ENCODE measurements around the gene NHERF2. TPM values are rescaled to one million over a fixed set of nuclear protein-coding genes. Genes with fewer than 3 reads are reported as not detected.

Gene NHERF2
- total and polyA plus RNA-seq, 9 of the 15 experiments (the other 6 are each of a cell fraction or from before 2014, with no cell fraction given) = 0.15 to 42.0 (median 12.5) TPM

DNA sequence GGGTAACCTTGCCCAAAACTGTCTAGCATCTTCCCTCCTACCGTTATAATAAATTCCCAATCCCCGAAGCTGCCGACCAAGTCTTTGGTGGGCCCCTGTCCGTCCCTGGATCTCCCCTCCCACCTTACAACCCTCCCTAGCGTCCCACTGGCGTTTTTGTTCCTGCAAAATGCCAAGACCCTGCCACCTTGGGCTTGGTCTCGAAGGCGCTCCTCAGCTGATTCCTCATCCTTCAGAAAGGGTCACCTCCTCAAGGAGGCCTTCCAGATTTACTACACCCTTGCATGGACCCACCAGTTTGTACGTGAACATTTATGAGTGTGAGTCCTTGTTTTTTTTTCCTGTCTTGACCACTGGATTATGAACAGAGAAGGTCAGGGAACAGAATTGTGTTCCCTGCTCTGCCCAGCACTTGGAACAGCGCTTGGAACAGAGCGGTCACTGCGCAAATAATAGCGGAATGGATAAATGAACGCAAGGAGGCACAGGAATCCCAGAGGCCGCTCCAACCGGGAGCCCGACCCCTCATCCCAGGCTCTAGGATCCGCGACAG lies 43.6 kb upstream of the NHERF2 start (continued):
- TF ChIP-seq, protein P1, sequence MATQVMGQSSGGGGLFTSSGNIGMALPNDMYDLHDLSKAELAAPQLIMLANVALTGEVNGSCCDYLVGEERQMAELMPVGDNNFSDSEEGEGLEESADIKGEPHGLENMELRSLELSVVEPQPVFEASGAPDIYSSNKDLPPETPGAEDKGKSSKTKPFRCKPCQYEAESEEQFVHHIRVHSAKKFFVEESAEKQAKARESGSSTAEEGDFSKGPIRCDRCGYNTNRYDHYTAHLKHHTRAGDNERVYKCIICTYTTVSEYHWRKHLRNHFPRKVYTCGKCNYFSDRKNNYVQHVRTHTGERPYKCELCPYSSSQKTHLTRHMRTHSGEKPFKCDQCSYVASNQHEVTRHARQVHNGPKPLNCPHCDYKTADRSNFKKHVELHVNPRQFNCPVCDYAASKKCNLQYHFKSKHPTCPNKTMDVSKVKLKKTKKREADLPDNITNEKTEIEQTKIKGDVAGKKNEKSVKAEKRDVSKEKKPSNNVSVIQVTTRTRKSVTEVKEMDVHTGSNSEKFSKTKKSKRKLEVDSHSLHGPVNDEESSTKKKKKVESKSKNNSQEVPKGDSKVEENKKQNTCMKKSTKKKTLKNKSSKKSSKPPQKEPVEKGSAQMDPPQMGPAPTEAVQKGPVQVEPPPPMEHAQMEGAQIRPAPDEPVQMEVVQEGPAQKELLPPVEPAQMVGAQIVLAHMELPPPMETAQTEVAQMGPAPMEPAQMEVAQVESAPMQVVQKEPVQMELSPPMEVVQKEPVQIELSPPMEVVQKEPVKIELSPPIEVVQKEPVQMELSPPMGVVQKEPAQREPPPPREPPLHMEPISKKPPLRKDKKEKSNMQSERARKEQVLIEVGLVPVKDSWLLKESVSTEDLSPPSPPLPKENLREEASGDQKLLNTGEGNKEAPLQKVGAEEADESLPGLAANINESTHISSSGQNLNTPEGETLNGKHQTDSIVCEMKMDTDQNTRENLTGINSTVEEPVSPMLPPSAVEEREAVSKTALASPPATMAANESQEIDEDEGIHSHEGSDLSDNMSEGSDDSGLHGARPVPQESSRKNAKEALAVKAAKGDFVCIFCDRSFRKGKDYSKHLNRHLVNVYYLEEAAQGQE (IDR thresholded peaks at IDR 0.05; ENCODE audit: borderline replicate concordance) = no peak
- TF ChIP-seq, protein P1 (CRISPR knock-in tag; IDR thresholded peaks at IDR 0.05; ENCODE audit: low read depth) = no peak
- TF ChIP-seq CBX5 (IDR thresholded peaks at IDR 0.05; ENCODE audit: borderline replicate concordance, low read depth) (no peak), SETDB1 (IDR thresholded peaks at IDR 0.05; ENCODE audit: low read length) (no peak), NR2C2 (CRISPR knock-in tag; IDR thresholded peaks at IDR 0.05) (no peak), NR2C2 (tag; IDR thresholded peaks at IDR 0.05) (no peak), ATF1 (CRISPR knock-in tag; IDR thresholded peaks at IDR 0.05) (no peak), ATF1 (tag; IDR thresholded peaks at IDR 0.05) (no peak), TCF7L2 (IDR thresholded peaks at IDR 0.05; ENCODE audit: low read depth, low read length) (no peak), POLR2AphosphoS5 (IDR thresholded peaks at IDR 0.05; ENCODE audit: control insufficient read depth, insufficient read depth, low read depth, low read length) (no peak), HDGF (IDR thresholded peaks at IDR 0.05) (no peak), MEIS2 (IDR thresholded peaks at IDR 0.05; ENCODE audit: partially characterized antibody) (no peak), CBX2 (IDR thresholded peaks at IDR 0.05; ENCODE audit: insufficient read depth, low read length, poor library complexity, severe bottlenecking) (no peak)
- TF ChIP-seq, protein P2, sequence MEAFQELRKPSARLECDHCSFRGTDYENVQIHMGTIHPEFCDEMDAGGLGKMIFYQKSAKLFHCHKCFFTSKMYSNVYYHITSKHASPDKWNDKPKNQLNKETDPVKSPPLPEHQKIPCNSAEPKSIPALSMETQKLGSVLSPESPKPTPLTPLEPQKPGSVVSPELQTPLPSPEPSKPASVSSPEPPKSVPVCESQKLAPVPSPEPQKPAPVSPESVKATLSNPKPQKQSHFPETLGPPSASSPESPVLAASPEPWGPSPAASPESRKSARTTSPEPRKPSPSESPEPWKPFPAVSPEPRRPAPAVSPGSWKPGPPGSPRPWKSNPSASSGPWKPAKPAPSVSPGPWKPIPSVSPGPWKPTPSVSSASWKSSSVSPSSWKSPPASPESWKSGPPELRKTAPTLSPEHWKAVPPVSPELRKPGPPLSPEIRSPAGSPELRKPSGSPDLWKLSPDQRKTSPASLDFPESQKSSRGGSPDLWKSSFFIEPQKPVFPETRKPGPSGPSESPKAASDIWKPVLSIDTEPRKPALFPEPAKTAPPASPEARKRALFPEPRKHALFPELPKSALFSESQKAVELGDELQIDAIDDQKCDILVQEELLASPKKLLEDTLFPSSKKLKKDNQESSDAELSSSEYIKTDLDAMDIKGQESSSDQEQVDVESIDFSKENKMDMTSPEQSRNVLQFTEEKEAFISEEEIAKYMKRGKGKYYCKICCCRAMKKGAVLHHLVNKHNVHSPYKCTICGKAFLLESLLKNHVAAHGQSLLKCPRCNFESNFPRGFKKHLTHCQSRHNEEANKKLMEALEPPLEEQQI (IDR thresholded peaks at IDR 0.05) = no peak
- TF ChIP-seq, protein P3, sequence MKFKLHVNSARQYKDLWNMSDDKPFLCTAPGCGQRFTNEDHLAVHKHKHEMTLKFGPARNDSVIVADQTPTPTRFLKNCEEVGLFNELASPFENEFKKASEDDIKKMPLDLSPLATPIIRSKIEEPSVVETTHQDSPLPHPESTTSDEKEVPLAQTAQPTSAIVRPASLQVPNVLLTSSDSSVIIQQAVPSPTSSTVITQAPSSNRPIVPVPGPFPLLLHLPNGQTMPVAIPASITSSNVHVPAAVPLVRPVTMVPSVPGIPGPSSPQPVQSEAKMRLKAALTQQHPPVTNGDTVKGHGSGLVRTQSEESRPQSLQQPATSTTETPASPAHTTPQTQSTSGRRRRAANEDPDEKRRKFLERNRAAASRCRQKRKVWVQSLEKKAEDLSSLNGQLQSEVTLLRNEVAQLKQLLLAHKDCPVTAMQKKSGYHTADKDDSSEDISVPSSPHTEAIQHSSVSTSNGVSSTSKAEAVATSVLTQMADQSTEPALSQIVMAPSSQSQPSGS (CRISPR knock-in tag; IDR thresholded peaks at IDR 0.05) = no peak

Measured in K562 (cell line).